Erythroblast (primary cell): Measurements from ENCODE around the gene CFAP100.

Experiments used
- GATA1 ChIP-seq: IDR thresholded peaks from 2 replicates; pipeline ENCODE4 v1.6.1; 2011; ENCODE audit warnings: low read depth, mild to moderate bottlenecking, control low read depth, low read length, moderate library complexity
- POLR2A ChIP-seq: IDR thresholded peaks from 2 replicates; pipeline ENCODE4 v1.6.1; 2011; ENCODE audit warnings: mild to moderate bottlenecking, low read length

DNA sequence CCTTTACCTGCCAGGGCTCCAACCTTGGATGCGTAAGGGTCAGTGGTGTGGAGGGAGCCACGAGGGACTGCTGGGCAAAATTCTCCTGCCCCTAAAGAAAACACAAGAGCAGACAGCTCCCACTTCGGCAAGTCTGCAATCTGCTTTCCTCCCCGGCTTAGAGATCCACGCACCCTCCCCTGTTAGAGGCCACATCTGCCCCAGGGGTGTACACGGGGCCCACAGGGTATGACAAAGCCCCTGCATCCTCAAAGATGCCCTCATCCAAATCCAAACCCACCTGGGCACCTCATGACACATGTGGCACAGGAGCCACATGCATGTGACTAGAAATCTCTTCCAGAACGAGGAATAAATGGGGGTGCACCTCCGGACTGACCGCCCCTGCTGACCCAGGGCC is 55.5 kb downstream of the CFAP100 start:
- TF ChIP-seq POLR2A (no peak), GATA1 (no peak)
